SU-DHL-6 (cell line): Measurements from ENCODE around the gene GTPBP4.

Experiments used
- CTCF ChIP-seq: fragments of 200-600 bp; sonication (generic); IDR thresholded peaks from one replicate; pipeline ENCODE4 v1.5.1; 2017; ENCODE audit warnings: antibody characterized with exemption, mild to moderate bottlenecking, low read length, moderate library complexity; ENCODE audit not compliant: insufficient read depth, poor library complexity, severe bottlenecking
- EZH2phosphoT487 ChIP-seq: fragments of 200-600 bp; sonication (generic), shearing (Covaris generic); conservative IDR thresholded peaks from 2 replicates; pipeline ENCODE4 v1.6.1; 2018; ENCODE audit warnings: mild to moderate bottlenecking, antibody characterized with exemption, low read length, moderate library complexity, mixed read lengths

- TF ChIP-seq CTCF, result no peak
- TF ChIP-seq EZH2phosphoT487, result no peak
Observed at GRCh38 chr10:995559-995926, 7.3 kb downstream of the GTPBP4 start.
